SW480 (cell line): ENCODE data around the gene USF3.
"Not testable (repeated sequence)": the region's sequence is repeated elsewhere in the genome, so short reads cannot be mapped to it uniquely, and the experiment has no call there.

Source experiments
- DNase-seq: peaks from one replicate; pipeline ENCODE4 v3.0.0-alpha.2; 2016; ENCODE audit warnings: low spot score

USF3 gene

DNA sequence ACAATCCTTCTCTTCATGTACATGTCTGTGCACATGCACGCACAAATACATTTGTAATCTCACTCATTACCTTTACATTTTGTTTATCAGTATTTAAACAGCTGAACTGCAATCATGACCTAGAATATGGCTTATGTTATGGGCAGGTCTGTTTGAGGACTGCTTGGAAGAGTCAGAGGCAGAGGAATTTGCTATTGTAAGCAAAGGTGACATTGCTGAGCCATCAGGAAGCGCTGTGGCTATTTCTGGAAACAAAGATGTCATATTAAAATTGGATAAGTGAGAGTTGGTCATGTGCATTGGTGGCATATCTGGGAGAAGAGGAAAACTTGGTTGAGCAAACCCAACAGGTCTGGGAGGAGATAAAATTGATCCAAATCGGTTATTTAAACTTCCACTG, 41.6 kb downstream of the USF3 start:
- DNase-seq: no peak

DNA sequence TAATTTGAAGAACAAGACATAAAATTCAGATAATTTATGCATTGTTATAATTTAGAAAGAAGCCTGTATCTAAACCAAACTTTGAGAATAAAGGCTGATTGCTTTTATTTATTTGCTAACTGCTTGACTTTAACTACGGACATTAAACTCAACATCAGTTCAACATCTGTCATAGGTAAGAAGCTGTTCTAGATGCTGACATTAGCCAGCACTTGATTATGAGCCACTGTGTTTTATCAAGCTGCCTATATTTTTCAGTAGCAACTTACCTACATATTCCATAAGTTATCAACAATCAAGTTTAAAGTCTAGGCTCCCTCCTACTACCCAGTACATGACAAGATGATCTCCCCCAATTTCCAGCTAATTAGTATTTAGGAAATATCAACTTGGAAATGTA, 42.1 kb downstream of the USF3 start:
- DNase-seq: no peak

DNA sequence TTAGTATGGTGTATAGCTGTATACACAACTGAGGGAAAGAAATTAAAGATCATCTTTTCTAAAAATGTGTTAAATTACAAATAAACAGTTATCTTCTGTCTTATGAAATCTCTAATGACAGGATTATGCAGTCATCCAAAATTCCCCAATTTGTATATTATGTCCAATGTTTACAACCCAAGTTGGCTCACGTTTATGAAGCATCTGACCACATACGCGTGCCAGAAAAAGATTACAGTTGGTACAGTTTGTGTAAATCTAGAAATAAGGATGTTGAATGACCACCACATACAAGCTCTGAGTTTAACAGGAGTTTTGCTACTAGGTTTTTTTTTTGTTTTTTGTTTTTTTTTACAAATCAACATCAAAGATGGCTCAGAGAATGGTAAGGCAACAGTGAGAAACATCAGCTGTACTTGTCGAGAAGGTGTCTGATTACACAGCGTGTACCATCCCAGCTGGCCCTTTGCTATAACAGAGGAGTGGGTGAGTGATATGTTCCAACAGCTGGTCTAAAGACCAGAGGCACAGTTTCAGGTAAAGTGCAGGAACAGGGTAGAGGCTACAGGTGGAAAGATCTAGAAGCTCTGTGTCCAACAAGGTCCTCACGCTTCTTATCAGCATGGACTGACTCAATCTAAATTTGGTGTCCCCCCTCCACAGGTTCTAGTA, 47.1 kb downstream of the USF3 start:
- DNase-seq: no peak

- no peak for DNase-seq
These were observed 47.9 kb downstream of the USF3 start for GRCh38 chr3:113648524-113648923.

- no peak for DNase-seq
These were observed 52.9 kb downstream of the USF3 start for GRCh38 chr3:113643583-113643982.

DNA sequence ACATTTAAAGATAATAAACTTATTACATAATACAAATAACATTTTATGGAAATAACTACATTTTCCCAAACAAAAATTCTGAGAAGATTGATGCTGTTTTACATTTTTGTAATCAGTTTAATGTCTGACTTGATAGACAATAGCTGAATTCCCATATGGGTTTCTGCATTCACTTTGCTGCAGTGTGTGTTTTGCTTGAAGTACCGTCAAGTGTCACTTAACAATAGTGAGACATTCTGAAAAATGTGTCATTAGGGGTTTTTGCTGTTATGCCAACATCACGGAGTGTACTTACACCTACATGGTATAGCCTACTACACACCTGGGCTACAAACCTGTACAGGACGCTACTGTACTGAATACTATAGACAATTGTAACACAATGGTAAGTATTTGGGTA, 57.5 kb downstream of the USF3 start:
- no peak for DNase-seq

DNA sequence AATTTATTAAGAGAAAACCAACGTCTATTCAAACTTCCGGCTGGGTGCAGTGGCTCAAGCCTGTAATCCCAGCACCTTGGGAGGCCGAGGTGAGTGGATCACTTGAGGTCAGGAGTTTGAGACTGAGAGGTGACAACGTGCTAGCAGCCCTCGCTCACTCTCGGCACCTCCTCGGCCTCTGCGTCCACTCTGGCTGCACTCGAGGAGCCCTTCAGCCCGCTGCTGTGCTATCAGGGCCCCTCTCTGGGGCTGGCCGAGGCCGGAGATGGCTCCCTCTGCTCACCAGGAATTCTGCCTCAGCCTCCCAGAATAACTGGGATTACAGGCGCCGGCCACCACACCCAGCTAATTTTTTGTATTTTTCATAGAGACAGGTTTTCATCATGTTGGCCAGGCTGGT, 58.7 kb downstream of the USF3 start:
- DNase-seq: no peak

DNA sequence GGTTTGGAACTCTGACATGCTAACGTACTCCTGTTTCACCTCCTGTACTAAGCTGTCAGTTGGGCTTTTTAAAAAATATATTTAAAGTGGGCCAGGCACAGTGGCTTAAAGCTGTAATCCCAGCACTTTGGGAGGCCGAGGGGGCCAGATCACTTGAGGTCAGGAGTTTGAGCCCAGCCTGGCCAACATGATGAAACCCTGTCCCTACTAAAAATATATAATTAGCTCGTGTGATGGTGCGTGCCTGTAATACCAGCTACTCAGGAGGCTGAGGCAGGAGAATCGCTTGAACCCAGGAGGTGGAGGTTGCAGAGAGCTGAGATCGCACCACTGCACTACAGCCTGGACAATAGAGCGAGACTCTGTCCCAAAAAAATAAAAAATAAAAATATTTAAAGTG, 60.4 kb downstream of the USF3 start:
- not testable (repeated sequence) for DNase-seq

DNA sequence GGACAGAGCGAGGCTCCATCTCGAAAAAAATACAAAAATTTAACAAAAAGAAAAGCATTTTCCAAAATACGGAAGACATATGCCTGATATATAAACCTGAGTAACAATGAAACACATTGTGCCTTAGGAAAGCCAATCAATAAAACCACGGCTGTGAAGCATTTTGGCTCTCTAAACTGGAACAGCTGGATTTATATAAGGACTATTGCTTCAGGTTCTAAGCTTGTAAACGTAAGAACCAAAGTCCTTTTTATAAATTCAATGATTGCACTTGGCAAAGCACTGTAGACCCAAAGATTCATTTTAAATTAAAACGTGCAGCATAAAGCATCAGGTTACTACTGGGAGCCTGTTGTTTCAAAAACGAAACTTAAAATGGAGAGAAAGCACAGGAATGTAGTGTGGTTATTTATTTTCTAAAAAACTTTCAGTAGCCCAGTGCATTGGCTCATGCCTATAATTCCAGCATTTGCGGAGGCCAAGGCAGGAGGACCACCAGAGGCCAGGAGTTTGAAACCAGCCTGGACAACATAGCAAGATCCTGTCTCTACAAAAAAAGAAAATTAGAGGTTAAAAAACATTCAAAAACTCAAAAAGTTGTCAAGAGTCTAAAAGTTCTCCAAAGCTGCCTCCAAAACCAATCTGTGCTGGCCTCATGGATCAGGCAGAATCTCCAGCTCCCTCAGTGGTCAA, 61.5 kb downstream of the USF3 start:
- DNase-seq: no peak

GRCh38 chr3:113631573-113631972, 64.9 kb downstream of the USF3 start:
- DNase-seq: no peak

GRCh38 chr3:113630956-113631542, 65.4 kb downstream of the USF3 start:
- DNase-seq: no peak

- DNase-seq: no peak
These were observed 66.6 kb downstream of the USF3 start for GRCh38 chr3:113629584-113630421.

DNA sequence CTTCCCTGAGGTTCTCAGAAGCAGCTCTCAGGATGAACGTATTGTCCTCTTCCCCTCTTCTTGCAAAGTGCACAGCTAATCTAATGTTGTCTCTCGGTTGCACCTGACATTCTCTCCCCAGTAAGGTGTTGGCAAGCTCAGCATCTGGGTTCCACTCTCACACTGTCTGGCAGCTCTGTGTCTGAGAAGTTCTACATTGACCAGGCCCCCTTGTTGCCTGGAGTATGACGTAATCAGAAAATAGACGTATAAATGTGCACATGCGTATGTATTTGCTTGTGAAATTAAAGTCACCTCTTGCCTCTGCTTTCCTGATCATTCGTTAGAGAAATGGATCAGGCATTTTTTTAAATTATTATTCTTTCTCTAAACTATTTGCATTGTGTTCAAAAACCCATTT, 67.7 kb downstream of the USF3 start:
- DNase-seq: no peak

DNA sequence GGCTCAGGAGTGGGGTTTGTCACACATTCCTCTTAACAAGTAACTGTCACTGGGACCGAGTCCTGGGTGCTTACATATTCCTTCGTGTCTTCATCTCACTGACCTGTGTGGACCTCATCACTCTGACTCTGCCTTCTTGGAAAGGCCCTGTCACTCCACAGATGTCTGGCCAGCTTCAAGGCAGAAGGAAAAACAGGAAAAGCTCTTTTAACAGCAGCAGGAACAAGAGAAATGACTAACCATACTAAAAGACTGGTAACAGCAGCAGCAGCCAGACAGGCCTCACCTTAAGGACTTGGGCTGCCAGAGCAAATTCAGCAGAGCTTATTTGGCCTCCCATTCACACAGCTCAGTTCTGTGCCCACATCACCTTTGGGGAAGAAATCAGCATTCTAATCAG, 68.1 kb downstream of the USF3 start:
- DNase-seq: no peak

DNA sequence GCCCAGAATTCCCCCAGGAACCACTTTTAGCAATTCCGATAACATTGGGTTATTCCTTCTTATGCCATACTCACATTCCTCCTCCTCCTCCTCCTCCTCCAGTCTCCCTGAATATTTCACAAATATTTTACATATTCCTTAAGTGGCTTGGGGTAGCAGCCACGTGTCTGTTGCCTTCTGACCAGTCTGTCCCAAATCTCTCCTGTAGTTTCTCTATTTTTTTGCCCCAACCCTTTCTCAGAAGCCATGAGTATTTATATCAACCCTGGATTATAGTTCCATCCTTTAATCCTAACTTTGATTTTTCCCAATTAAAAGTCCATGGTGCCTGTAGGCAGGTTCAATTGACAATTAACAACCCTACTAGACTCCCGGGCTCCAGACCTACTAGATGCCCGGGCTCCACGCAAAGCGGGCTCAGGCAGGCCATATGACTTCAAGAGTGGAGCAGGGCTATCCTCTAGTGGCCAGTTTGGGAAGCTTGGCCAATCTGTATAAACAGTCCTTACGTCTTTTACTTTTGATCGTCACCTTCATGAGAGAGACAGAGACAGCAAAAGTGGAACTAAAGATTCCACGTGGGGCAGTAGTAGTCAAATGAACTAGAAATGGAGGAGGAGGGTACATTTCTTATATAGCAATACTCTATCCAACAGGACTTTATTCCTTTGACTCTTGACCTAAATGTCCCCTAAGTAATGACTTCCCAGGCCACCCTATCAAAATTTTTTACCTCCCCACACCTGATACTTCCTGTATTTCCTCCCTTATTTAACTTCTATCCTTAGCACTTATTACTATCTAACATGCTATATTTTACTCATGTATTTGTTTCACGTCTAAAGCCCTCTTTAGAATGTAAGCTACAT, 69.7 kb downstream of the USF3 start:
- DNase-seq: peak; percentile 71

DNA sequence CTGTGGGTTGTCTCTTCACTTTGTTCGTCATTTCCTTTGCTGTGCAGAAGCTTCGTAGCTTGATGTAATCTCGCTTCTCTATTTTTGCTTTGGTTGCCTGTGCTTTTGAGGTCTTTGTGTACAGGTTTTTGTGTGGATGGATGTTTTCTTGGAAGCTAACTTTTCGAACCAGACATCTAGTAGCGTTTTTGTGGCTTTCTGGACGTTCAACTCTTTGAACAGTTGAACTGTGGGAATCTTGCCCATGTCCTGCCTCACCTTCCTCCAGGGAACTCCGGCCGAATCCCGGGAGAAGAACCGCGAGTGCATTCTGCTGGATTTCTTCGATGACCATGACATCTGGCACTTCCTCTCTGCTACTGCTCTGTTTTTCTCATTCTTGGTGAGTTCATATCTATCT, 70.6 kb downstream of the USF3 start:
- DNase-seq: no peak

GRCh38 chr3:113623811-113624210, 72.6 kb downstream of the USF3 start:
- no peak for DNase-seq

DNA sequence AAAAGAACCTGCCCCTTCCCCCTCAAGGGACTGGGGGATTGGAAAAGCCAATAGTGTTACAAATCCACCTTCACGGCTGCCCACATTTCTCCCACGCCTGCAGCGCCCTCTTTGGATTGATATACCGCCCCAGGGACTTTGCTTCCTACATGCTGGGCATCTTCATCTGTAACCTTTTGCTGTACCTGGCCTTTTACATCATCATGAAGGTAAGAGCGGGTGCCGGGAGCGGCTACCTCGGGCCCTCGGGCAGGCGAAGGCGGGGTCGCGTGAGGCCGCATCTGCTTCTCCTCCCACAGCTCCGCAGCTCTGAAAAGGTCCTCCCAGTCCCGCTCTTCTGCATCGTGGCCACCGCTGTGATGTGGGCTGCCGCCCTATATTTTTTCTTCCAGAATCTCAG, 73.1 kb downstream of the USF3 start:
- DNase-seq: no peak

DNA sequence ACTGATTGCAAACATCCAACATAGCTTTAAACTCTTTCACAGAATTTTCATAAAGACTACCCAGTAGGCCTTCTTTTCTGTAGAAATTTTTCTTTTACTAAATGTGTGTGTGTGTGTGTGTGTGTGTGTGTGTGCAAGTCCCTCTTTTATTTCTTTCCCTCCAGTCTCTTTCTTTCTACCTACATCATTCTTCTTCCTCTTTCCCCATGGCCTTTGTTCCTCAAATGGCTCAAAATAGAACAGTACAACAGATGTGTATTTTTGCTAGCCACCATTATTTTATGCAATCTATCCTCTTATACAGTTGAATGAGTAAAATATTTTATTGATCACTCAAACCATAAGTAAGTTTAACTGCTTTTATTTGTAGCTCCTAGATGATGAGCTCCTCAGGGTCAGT, 76.4 kb downstream of the USF3 start:
- DNase-seq: no peak

GRCh38 chr3:113617726-113618125, 78.7 kb downstream of the USF3 start:
- DNase-seq: no peak

GRCh38 chr3:113615976-113616375, 80.5 kb downstream of the USF3 start:
- no peak for DNase-seq

DNA sequence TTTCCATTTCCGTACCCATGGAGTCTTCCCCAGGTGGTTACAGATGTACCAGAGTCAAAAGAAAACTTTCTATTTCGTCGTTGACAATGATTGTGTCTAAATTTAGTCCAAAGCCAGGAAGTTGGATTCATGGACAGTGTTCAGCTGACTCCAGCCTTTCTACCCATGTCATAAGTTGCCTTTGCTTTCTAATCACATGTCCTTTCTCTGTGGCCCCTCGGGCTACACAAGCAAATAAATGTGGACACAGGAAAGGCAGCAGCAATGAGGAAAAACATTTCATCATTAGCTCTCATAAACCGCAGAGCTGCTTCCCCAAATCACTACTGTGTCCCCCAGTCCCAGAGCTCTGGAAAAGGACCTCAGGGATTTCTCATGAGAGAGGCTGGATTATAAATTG, 82.0 kb downstream of the USF3 start:
- DNase-seq: no peak
